ENCODE results near the gene STIM2. TPM values are rescaled to one million over a fixed set of nuclear protein-coding genes. Genes with fewer than 3 reads are reported as not detected.

The STIM2 gene
- total and polyA plus RNA-seq, 10 of the 15 experiments (the other 5 are each of a cell fraction or from before 2014, with no cell fraction given), result 4.7 to 41.5 (median 16.9) TPM

DNA sequence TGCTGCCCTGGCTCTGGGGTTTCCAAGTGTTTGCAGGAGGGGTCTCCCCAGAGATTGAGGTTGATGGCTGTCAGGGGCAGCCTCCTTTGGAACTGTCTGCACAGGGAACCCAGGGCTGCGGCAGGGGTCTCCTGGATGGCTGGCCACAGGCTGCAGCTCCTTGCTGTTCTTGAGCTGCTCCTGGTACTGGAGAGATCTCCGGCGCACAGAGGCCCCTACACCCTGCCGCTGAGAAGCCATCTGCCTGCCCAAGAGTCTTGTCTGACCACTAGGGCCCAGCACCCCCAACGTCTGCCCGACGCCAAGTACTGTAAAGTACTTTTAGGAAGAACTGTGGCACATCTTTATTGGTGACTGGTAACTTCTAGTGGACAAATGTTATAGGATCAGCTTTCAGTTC is 13.5 kb downstream of the STIM2 start (continued):
- TF ChIP-seq CREM (IDR thresholded peaks at IDR 0.05; ENCODE audit: low read depth), result no peak
- no peak for TF ChIP-seq ZSCAN29 (IDR thresholded peaks at IDR 0.05)
- TF ChIP-seq ZBTB40 (IDR thresholded peaks at IDR 0.05; ENCODE audit: borderline replicate concordance), result no peak
- TF ChIP-seq, protein P1, sequence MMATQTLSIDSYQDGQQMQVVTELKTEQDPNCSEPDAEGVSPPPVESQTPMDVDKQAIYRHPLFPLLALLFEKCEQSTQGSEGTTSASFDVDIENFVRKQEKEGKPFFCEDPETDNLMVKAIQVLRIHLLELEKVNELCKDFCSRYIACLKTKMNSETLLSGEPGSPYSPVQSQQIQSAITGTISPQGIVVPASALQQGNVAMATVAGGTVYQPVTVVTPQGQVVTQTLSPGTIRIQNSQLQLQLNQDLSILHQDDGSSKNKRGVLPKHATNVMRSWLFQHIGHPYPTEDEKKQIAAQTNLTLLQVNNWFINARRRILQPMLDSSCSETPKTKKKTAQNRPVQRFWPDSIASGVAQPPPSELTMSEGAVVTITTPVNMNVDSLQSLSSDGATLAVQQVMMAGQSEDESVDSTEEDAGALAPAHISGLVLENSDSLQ (IDR thresholded peaks at IDR 0.05), result no peak
- TF ChIP-seq CUX1 (IDR thresholded peaks at IDR 0.05; ENCODE audit: insufficient replicate concordance, low read depth, low read length), result no peak
- TF ChIP-seq IRF3 (IDR thresholded peaks at IDR 0.05), result no peak
- TF ChIP-seq RAD51 (IDR thresholded peaks at IDR 0.05), result no peak
- TF ChIP-seq EP300 (IDR thresholded peaks at IDR 0.05; ENCODE audit: borderline replicate concordance in 1 of 2, control insufficient read depth in 1 of 2, low read depth in 2 of 2, low read length in 2 of 2), result no peak

Data from GM12878 (cell line).